ENCODE data around the gene TARS3. TPM values are rescaled to one million over a fixed set of nuclear protein-coding genes. Genes with fewer than 3 reads are reported as not detected.

TARS3 gene
- total RNA-seq, 1 experiment from 2014 or later: 14.1 TPM

DNA sequence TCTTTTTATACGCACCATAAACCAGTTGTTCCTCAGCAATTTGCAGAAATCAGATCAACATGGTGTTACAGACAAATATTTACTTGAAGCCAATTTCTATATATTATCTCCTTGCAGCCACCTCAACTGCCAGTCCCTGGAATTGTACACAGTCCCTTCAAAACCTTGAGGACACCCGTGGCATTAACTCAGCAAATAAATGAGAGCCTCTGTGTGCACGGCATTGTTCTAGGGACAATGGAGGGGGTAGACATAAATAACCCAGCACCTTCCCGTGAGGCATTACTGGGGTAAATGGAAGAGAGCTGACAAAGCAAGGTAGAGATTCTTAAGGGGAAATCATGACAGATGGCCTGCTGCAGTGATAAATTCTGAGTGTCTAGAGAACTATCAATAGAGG, 84.6 kb downstream of the TARS3 start:
- Mint-ChIP-seq H3K4me3 (no peak overlapping the region), H3K27ac (no peak overlapping the region), H3K36me3 (ENCODE audit: insufficient read depth in 1 of 3, low read depth in 3 of 3) (peaks cover 0 to 35% (median 31%) of the 10 kb centered on the region in 3 experiments; a peak in 5 of 7 replicates), H3K4me1 (peaks cover 14 to 16% of the 10 kb centered on the region in 2 experiments), H3K9me3 (no peaks in the 10 kb centered on the region), H3K27me3 (ENCODE audit: low read depth) (no peaks in the 10 kb centered on the region)
- H3K27ac ChIP-seq (ENCODE audit: insufficient read length, low read depth, low read length): no peak overlapping the region
- WGBS (ENCODE audit: extremely low coverage, insufficient read length, low lambda C conversion rate): no CpG with 5 or more reads among the region's 4 CpGs
- no peak overlapping the region for H2BK20ac ChIP-seq (ENCODE audit: low read depth, low read length, poor library complexity, severe bottlenecking)
- no peak overlapping the region for H3K14ac ChIP-seq (ENCODE audit: insufficient read depth, low read length)
- no peak overlapping the region for H3K23ac ChIP-seq (ENCODE audit: insufficient read length, low read depth, low read length)
- H2BK5ac ChIP-seq (ENCODE audit: insufficient read length, low read length): no peak overlapping the region
- H3K9ac ChIP-seq (ENCODE audit: extremely low read depth, insufficient read length, low read length): no peak overlapping the region
- H3T11ph ChIP-seq (ENCODE audit: low read length): no peak overlapping the region
- no peak overlapping the region for H4K5ac ChIP-seq (ENCODE audit: insufficient read length, low read depth, low read length)
- no peak overlapping the region for H2BK120ac ChIP-seq (ENCODE audit: low read depth, low read length, poor library complexity, severe bottlenecking)
- H2BK15ac ChIP-seq (ENCODE audit: low read depth, low read length): no peak overlapping the region
- TF ChIP-seq CTCF (conservative IDR thresholded peaks at IDR 0.05): no peak
- H3K4me2 ChIP-seq (ENCODE audit: insufficient read depth, insufficient read length, low read length): no peak overlapping the region
- no peak overlapping the region for H4K8ac ChIP-seq (replicated peaks; ENCODE audit: insufficient read length, low read depth, low read length)
- no peaks in the 10 kb centered on the region for H3K9me3 ChIP-seq (ENCODE audit: control insufficient read depth, low read depth, low read length)
- no peaks in the 10 kb centered on the region for H4K20me1 ChIP-seq (ENCODE audit: control insufficient read depth, insufficient read depth, insufficient read length)
- H4K91ac ChIP-seq (ENCODE audit: insufficient read length, low read depth, low read length): no peak overlapping the region
- peaks cover 2% of the 10 kb centered on the region for H3K79me1 ChIP-seq (ENCODE audit: insufficient read depth, low read depth, low read length, poor library complexity, severe bottlenecking)
- no peaks in the 10 kb centered on the region for H3K79me2 ChIP-seq (ENCODE audit: insufficient read depth, low read length)
- no peak overlapping the region for H3K56ac ChIP-seq (ENCODE audit: insufficient read length, low read depth, low read length)
- H3K23me2 ChIP-seq (ENCODE audit: insufficient read length, low read depth, low read length, poor library complexity, severe bottlenecking): no peaks in the 10 kb centered on the region
- no peaks in the 10 kb centered on the region for H3K4me1 ChIP-seq (ENCODE audit: insufficient read depth, low read length)
- no peak overlapping the region for H3K4ac ChIP-seq (ENCODE audit: low read depth, low read length)
- H2BK12ac ChIP-seq (ENCODE audit: insufficient read length, low read depth, low read length): no peak overlapping the region
- H3K18ac ChIP-seq (ENCODE audit: insufficient read length, low read depth, low read length): no peak overlapping the region
- H2AFZ ChIP-seq (ENCODE audit: low read length): no peak overlapping the region
- no peak for DNase-seq
- no peaks in the 10 kb centered on the region for H3K27me3 ChIP-seq (ENCODE audit: insufficient read depth, low read length)
- H2AK5ac ChIP-seq (ENCODE audit: insufficient read length, low read length): no peak overlapping the region
